DOHH2 (cell line): ENCODE results near the gene ZNF787.

Experiments used
- H3F3A ChIP-seq: fragments of 200-600 bp; sonication (generic), shearing (Covaris generic); 2 replicates; pipeline ENCODE4 v1.6.0; 2016; ENCODE audit warnings: antibody characterized with exemption, mild to moderate bottlenecking; ENCODE audit not compliant: control insufficient read depth, insufficient read depth
- H3K27ac ChIP-seq: fragments of 200-600 bp; sonication (generic); 2 replicates; pipeline ENCODE4 v1.5.1; 2014; ENCODE audit warnings: low read depth, mild to moderate bottlenecking, low read length, moderate library complexity
- H3K27me3 ChIP-seq: fragments of 200-600 bp; sonication (generic); 2 replicates; pipeline ENCODE4 v1.6.1; 2014; ENCODE audit warnings: mild to moderate bottlenecking, low read length, mixed read lengths; ENCODE audit not compliant: control insufficient read depth
- H3K36me3 ChIP-seq: fragments of 200-600 bp; sonication (generic); 2 replicates; pipeline ENCODE4 v1.6.1; 2014; ENCODE audit warnings: mild to moderate bottlenecking, low read length, moderate library complexity, mixed read lengths; ENCODE audit not compliant: control insufficient read depth
- H3K4me1 ChIP-seq: fragments of 200-600 bp; sonication (generic); 2 replicates; pipeline ENCODE4 v1.6.1; 2014; ENCODE audit warnings: mild to moderate bottlenecking, low read length, mixed read lengths; ENCODE audit not compliant: control insufficient read depth
- H3K4me2 ChIP-seq: fragments of 200-600 bp; sonication (generic); 2 replicates; pipeline ENCODE4 v1.6.0; 2014; ENCODE audit warnings: mild to moderate bottlenecking, low read length, moderate library complexity
- H3K4me3 ChIP-seq: fragments of 200-600 bp; sonication (generic); 2 replicates; pipeline ENCODE4 v1.5.1; 2014; ENCODE audit warnings: mild to moderate bottlenecking, low read length, mixed read lengths
- H3K79me2 ChIP-seq: fragments of 200-600 bp; sonication (generic); 2 replicates; pipeline ENCODE4 v1.6.1; 2014; ENCODE audit warnings: mild to moderate bottlenecking, low read length, mixed read lengths; ENCODE audit not compliant: control insufficient read depth
- H3K9me2 ChIP-seq: fragments of 200-600 bp; sonication (generic); replicated peaks from 2 replicates; pipeline ENCODE4 v1.6.1; 2014; ENCODE audit warnings: mild to moderate bottlenecking, low read length, mixed read lengths; ENCODE audit not compliant: control insufficient read depth
- H3K9me3 ChIP-seq: fragments of 200-600 bp; sonication (generic); 2 replicates; pipeline ENCODE4 v1.6.1; 2014; ENCODE audit warnings: antibody characterized with exemption, low read length, mixed read lengths; ENCODE audit not compliant: control insufficient read depth, insufficient read depth
- H4K20me1 ChIP-seq: fragments of 200-600 bp; sonication (generic); 2 replicates; pipeline ENCODE4 v1.6.0; 2014; ENCODE audit warnings: low read depth, mild to moderate bottlenecking, antibody characterized with exemption, low read length, moderate library complexity; ENCODE audit not compliant: control insufficient read depth, insufficient read depth
- CTCF ChIP-seq: fragments of 200-600 bp; sonication (generic); IDR thresholded peaks from one replicate; pipeline ENCODE4 v1.5.1; 2014; ENCODE audit warnings: antibody characterized with exemption, mild to moderate bottlenecking, low read depth, low read length; ENCODE audit not compliant: poor library complexity, severe bottlenecking
- EZH2phosphoT487 ChIP-seq: fragments of 200-600 bp; sonication (generic); IDR thresholded peaks from 2 replicates; pipeline ENCODE4 v1.6.1; 2017; ENCODE audit warnings: borderline replicate concordance, mild to moderate bottlenecking, antibody characterized with exemption, low read length, moderate library complexity, mixed read lengths

ZNF787 gene

GRCh38 chr19:56111601-56112312 is 9.3 kb downstream of the ZNF787 start:
- peak overlapping the region; percentile 93 for H3K4me2 ChIP-seq
- H3K4me1 ChIP-seq, result peaks cover 63% of the 10 kb centered on the region
- H3K79me2 ChIP-seq, result peaks cover 100% of the 10 kb centered on the region
- H3K27ac ChIP-seq, result peak overlapping the region; percentile 72
- no peaks in the 10 kb centered on the region for H3K27me3 ChIP-seq
- H3K9me3 ChIP-seq, result no peaks in the 10 kb centered on the region
- peak overlapping the region; percentile 66 for H3K4me3 ChIP-seq
- TF ChIP-seq CTCF (no peak), EZH2phosphoT487 (no peak)
- H3K36me3 ChIP-seq, result peaks cover 9% of the 10 kb centered on the region; the same call in 1 of the 2 replicates
- H3K9me2 ChIP-seq, result no peaks in the 10 kb centered on the region
- peaks cover 7% of the 10 kb centered on the region for H3F3A ChIP-seq
- H4K20me1 ChIP-seq, result peaks cover 21% of the 10 kb centered on the region; the same call in 1 of the 2 replicates

GRCh38 chr19:56110515-56111448 is 10.3 kb downstream of the ZNF787 start:
- H3F3A ChIP-seq, result peaks cover 7% of the 10 kb centered on the region
- TF ChIP-seq CTCF (no peak), EZH2phosphoT487 (no peak)
- H3K9me2 ChIP-seq, result no peaks in the 10 kb centered on the region
- H4K20me1 ChIP-seq, result peaks cover 21% of the 10 kb centered on the region; the same call in 1 of the 2 replicates
- H3K4me2 ChIP-seq, result peak overlapping the region; percentile 93
- H3K9me3 ChIP-seq, result no peaks in the 10 kb centered on the region
- peaks cover 66% of the 10 kb centered on the region for H3K4me1 ChIP-seq
- H3K27ac ChIP-seq, result peak overlapping the region; percentile 72
- H3K79me2 ChIP-seq, result peaks cover 100% of the 10 kb centered on the region
- peak overlapping the region; percentile 66 for H3K4me3 ChIP-seq
- no peaks in the 10 kb centered on the region for H3K27me3 ChIP-seq
- peaks cover 9% of the 10 kb centered on the region; the same call in 1 of the 2 replicates for H3K36me3 ChIP-seq

GRCh38 chr19:56109226-56109625 is 11.9 kb downstream of the ZNF787 start:
- Histone ChIP-seq H3K4me1 (peaks cover 65% of the 10 kb centered on the region), H3K9me3 (no peaks in the 10 kb centered on the region), H4K20me1 (peaks cover 25% of the 10 kb centered on the region; the same call in 1 of the 2 replicates), H3K4me3 (no peak overlapping the region), H3K9me2 (no peaks in the 10 kb centered on the region), H3K4me2 (peak overlapping the region; percentile 30; the same call in 1 of the 2 replicates), H3K79me2 (peaks cover 100% of the 10 kb centered on the region), H3K27ac (no peak overlapping the region), H3K27me3 (no peaks in the 10 kb centered on the region), H3K36me3 (peaks cover 9% of the 10 kb centered on the region; the same call in 1 of the 2 replicates), H3F3A (peaks cover 7% of the 10 kb centered on the region)
- TF ChIP-seq CTCF (no peak), EZH2phosphoT487 (no peak)
